Measurements from ENCODE around the gene ADGRB3.

ADGRB3 gene

DNA sequence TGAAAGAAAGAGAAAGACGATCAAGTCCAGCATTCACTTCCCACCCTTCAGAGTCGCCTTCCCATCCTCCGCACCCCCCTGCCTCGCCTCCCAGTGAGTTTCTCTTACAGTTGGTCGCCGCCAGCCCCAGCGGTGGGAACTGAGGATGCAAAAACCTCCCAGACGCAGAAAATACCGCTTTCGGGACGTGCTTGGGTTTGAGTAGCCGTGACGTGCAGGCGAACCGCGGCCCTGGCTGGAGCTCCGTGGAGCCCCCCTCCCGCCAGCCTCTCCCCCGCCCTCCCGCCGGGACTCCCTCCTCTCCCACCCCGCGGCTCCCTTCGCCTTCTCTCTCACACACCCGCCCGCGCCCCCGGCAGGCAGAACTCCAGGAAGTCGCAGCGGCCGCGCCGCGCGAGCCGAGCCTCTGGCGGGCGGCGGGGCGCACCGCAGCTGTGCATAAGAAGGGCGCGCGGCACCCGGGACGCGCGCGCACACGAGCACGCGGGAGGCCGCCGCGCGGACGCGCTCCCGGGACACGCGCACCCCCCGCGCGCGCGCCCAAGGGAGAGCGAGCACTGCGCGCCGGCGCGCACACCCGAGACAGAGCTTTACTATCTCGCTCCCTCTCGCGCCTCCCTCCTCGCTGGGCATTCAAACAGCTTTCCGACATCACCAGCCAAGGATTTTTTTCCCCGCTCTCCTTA, at the start of gene ADGRB3:
TSS of gene ADGRB3 (plus strand) at position 557 of the 686 bp plus-strand sequence. CDS start 3,394 bp downstream, outside the sequence.
- peak; percentile 79 for DNase-seq (ENCODE audit: low read depth)
- TF ChIP-seq, protein P1, sequence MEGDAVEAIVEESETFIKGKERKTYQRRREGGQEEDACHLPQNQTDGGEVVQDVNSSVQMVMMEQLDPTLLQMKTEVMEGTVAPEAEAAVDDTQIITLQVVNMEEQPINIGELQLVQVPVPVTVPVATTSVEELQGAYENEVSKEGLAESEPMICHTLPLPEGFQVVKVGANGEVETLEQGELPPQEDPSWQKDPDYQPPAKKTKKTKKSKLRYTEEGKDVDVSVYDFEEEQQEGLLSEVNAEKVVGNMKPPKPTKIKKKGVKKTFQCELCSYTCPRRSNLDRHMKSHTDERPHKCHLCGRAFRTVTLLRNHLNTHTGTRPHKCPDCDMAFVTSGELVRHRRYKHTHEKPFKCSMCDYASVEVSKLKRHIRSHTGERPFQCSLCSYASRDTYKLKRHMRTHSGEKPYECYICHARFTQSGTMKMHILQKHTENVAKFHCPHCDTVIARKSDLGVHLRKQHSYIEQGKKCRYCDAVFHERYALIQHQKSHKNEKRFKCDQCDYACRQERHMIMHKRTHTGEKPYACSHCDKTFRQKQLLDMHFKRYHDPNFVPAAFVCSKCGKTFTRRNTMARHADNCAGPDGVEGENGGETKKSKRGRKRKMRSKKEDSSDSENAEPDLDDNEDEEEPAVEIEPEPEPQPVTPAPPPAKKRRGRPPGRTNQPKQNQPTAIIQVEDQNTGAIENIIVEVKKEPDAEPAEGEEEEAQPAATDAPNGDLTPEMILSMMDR (IDR thresholded peaks at IDR 0.05; ENCODE audit: low read length, missing control alignments), result no peak
- peak within 1 kb of the TSS; percentile 69 for H3K4me3 ChIP-seq (replicated peaks; ENCODE audit: low read depth, low read length)

DNA sequence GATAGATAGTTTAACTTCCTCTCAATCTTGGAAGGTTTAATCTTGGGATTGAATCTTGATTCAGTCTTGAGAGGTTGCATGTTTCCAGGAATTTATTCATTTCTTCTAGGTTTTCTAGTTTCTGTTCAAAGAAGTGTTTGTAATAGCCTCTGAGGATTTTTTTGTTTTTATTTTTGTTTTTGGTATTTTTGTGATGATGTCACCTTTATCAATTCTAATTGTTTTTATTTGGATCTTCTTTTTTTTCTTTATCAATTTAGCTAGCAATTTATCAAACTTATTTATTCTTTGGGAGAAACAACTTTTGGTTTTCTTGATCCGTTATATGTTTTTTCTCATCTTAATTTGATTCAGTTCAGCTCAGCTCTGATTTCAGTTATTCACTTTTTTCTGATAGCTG, 41.5 kb upstream of the ADGRB3 start:
- DNase-seq (ENCODE audit: low read depth), result no peak
- no peak overlapping the region for H3K4me3 ChIP-seq (replicated peaks; ENCODE audit: low read depth, low read length)
- TF ChIP-seq, protein P1 (IDR thresholded peaks at IDR 0.05; ENCODE audit: low read length, missing control alignments), result no peak

DNA sequence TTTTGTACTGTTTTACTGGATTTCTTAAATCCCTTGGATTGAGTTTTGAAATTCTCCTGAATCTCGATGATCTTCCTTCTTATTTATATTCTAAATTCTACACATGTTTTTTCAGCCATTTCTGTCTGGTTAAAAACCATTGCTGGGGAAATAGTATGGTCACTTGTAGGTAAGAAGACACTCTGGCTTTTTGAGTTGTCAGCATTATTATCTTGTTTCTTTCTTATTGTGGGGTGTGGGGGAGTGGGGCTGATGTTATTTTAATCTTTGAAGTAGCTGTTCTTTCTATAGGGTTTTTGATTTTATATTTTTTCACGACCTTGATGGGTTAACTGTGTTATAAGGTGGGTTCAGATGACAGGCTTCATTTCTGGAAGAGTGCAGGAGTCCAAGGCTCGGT, 37.4 kb upstream of the ADGRB3 start:
- TF ChIP-seq, protein P1 (IDR thresholded peaks at IDR 0.05; ENCODE audit: low read length, missing control alignments), result no peak
- DNase-seq (ENCODE audit: low read depth), result no peak
- no peak overlapping the region for H3K4me3 ChIP-seq (replicated peaks; ENCODE audit: low read depth, low read length)

DNA sequence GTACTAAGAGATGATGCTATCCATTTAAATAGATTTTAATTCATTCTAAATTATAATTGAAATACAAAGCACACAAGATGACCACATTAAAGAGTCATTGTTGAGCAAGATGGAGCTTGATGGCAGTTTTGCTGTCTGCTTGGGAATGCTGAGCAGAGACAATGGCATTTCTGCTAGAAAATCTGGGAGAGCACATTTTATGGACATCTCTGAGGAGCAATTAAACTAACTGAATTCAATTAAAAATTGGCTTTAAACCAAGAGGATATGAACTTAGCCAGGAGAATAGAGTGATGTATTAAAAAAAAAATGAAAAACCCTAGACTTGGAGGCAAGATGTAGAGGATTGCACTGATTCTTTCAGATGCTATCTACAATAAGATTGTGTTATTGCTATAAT, 19.1 kb upstream of the ADGRB3 start:
- no peak for DNase-seq (ENCODE audit: low read depth)
- no peak overlapping the region for H3K4me3 ChIP-seq (replicated peaks; ENCODE audit: low read depth, low read length)
- TF ChIP-seq, protein P1 (IDR thresholded peaks at IDR 0.05; ENCODE audit: low read length, missing control alignments), result no peak

DNA sequence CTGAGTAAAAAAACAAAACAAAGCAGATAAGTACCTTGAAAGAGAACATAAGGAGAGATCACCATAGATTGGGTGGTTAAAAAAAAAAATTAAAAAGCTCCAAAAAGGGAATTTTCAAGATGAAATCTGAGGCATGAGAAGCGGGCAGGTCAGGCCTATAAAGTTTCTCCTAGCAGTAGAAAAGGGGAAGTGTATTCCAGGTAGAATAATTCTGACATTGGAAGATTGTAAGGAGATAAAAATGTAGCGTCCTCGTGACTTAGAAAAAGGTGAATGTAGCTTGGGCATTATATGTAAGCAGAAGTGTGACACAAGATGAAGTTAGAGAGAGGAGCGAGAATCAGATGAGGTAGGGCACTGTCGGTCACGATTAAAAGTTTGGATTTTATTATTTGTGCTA, 9.1 kb upstream of the ADGRB3 start:
- no peak for DNase-seq (ENCODE audit: low read depth)
- no peak overlapping the region for H3K4me3 ChIP-seq (replicated peaks; ENCODE audit: low read depth, low read length)
- TF ChIP-seq, protein P1 (IDR thresholded peaks at IDR 0.05; ENCODE audit: low read length, missing control alignments), result no peak

DNA sequence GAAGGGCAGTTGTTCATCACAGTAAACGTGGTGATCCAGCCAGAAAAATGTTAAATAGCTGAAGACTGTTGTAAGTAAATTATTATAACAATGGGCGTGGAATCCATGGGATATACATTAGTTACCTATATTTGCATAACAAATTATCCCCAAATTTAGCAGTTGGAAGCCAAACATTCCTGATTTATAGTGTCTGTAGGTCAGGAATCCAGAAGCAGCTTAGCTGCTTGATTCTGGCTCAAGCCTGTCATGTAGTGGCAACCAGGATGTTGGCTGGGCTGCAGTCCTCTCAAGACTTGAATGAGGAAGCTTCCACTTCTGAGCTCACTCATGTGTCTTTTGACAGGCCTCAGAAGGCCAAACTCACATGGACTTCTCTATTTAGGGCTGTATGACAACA, 6.9 kb upstream of the ADGRB3 start:
- no peak overlapping the region for H3K4me3 ChIP-seq (replicated peaks; ENCODE audit: low read depth, low read length)
- TF ChIP-seq, protein P1 (IDR thresholded peaks at IDR 0.05; ENCODE audit: low read length, missing control alignments), result no peak
- DNase-seq (ENCODE audit: low read depth), result no peak

DNA sequence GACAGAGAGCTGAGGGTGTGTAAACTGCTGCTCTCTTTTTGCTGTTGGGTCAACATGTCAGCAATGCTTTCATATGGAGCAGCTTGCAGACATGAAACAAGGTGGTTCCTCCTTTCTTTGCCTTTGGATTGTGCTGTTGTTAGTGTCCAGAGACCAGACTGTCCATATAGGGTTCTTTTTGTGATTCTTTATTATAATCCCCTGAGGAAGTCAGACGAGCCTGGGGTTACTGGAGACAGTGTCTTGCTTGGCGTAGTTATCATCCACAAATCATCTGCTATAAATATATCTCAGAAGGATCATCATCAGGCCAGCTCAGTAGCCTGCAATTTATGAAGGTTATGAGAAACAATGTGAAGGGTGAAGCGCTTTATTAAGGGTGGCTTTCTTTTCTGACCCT, 2.3 kb upstream of the ADGRB3 start:
- H3K4me3 ChIP-seq (replicated peaks; ENCODE audit: low read depth, low read length), result no peak overlapping the region
- TF ChIP-seq, protein P1 (IDR thresholded peaks at IDR 0.05; ENCODE audit: low read length, missing control alignments), result no peak
- no peak for DNase-seq (ENCODE audit: low read depth)
